Stimulated activated CD8-positive, alpha-beta memory T cell treated with anti-CD3 and anti-CD28 coated beads, Interleukin-2, amount 100 ng/mL, for 1 hour (primary cell): Measurements from ENCODE around the gene KCNB1.
"Not testable (repeated sequence)": the region's sequence is repeated elsewhere in the genome, so short reads cannot be mapped to it uniquely, and the experiment has no call there.

Experiments
- DNase-seq, 2 donors: peaks; one replicate each; pipeline ENCODE4 v3.0.0-alpha.2; 2020; ENCODE audit warnings: low read depth in 2 of 2

The KCNB1 gene

GRCh38 chr20:49319208-49319809 is 163.2 kb downstream of the KCNB1 start:
- DNase-seq: no peak

DNA sequence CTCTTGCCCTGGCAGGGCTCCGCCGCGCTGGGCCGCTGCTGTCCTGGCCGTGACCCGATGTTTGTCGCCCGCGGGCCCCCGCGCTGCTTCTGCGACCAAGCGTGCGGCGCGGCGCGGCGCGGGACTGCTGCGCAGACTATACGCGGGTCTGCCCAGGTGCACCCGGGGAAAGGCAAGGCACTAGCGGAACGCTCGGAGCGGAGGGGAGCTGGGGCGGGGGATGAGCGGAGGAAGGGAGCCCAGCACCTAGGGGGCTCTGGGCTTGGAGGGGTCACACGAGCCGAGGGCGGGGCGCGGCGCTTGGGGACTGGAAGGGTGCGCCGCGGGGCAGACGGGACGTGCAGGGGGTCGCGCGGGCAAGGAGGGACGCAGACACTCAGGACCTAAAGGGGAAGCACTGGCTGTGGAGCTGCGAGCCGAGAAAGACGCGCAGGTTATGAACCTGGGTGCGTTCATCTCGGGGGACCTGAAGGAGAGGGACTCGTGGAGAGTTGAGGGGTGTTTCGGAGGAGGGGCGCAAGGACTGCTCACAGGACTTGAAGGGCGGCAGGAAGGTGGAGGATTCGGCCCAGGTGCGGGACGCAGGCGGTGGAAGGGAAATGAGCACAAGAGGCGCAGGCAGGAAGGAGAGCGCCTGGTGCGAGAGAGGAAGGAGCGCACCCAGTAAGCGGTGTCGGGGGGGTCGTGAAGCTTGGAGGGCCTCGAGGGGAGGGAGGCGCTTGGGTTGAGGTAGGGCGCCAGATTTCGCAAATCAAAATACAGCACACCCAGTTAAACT is 163.8 kb downstream of the KCNB1 start:
- DNase-seq: no peak

GRCh38 chr20:49318091-49318429 is 164.4 kb downstream of the KCNB1 start:
- no peak for DNase-seq

DNA sequence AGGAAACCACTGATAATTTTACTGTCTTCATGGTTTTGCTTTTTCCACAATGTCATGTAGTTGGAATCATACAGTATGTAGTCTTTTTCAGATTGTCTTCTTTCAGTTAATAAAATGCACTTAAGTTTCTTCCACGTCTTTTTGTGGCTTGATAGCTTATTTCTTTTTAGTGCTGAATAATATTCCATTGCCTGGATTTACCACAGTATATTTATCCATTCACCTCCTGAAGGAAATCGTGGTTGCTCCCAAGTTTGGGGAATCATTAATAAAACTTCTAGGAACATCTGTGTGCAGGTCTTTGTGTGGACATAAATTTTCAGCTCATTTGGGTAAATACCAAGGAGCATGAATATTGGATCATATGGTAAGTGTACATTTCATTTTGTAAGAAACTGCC is 165.8 kb downstream of the KCNB1 start:
- no peak for DNase-seq

DNA sequence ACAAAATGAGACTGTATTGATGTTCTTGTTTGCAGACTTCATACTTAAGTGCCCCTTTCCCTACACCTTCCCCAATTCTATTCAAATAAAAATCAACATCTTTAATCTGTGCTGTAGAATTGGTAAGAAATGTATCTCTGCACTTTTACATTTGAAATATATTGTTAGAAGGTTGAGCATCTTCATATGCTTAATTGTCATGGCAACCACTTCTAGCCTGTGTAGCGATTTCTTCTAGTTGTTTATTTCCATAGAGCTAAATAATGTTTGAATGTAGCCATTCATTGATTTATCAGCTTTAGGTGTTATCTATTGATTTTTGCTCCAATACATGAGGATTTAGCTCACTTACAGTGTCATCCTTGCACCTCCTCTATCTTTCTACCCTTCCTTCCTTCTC is 166.9 kb downstream of the KCNB1 start:
- no peak for DNase-seq

DNA sequence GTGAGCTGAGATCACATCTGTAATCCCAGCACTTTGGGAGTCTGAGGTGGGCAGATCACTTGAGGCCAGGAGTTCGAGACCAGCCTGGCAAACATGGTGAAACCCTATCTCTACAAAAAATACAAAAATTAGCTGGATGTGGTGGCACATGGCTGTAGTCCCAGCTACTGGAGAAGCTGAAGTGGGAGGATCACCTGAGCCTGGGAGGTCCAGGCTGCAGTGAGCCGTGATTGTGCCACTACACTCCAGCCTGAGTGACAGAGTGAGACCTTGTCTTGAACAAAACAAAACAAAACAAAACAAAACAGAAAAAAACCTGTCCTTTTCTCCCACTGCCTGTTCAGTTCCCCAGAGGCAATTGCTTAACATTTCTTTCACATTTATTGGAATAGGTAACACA is 168.4 kb downstream of the KCNB1 start:
- not testable (repeated sequence) for DNase-seq
